Stimulated activated CD4-positive, alpha-beta T cell treated with anti-CD3 and anti-CD28 coated beads, Interleukin-12 subunit alpha, Interleukin-12 subunit beta, amount 100 ng/mL, for 24 hours (primary cell): Measurements from ENCODE around the gene USP6NL.

Experiments
- DNase-seq, 2 experiments: peaks; one replicate each; pipeline ENCODE4 v3.0.0-alpha.2; 2020; ENCODE audit warnings: low read depth in 2 of 2

Gene USP6NL

DNA sequence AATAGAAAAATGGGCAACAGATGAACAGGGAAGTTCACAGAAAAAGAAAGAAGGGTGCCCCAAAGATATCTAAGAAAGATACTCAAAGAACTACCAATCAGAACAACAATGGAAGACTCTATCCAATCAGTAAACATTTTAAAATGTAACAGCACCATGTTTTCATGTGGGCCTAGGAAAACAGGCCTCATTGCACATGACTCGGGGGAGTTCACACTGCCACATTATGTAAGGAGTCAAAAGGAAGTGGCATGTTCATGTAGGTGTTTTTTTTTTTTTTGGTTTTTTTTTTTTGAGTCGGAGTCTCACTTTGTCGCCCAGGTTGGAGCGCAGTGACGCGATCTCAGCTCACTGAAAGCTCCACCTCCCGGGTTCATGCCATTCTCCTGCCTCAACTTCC lies 132.2 kb downstream of the USP6NL start:
- no peak for DNase-seq

DNA sequence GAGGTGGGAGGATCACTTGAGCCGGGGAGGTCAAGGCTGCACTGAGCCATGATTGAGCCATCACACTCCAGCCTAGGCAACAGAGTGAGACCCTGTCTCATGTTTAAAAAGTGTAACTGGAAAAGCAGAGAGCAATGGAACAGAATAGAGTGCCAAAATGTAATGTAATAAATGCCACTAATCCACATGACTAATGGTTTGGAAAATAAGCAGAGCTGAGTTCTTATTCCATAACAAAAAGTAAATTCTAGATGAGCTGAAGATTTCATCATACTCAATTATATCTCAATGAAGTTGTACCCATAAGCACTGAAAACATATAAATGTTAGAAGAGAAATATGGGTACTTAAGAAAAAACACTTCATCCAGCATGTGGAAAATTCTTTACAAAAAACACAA lies 132.6 kb downstream of the USP6NL start:
- no peak for DNase-seq

DNA sequence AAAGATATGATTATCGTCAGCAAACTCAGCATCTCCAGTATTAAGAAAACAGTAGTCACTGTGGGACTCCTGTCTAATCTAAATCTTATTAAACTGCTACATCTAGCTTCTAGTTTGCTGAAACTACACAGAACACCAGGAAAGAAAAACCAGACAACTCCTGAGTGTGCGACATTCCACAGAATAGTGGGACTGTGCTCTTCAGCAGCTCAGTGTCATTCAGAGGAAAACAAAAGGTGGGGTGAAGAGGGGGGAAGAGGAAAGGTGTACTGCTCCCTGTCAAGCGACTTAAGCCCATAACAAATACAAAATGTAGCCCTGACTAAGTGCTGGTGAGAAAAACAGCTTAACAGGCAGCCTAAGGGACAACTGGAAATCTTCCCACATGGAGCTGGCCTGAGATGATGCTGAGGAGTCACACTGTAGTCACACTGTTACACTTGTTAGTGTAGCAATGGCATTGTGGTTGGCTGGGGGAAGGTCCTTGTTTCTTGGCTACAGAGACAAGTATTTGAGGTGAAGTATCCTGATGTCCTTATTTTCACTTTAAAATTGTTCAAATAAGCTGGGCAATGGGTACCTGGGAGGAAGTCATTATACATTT lies 135.5 kb downstream of the USP6NL start:
- no peak for DNase-seq

DNA sequence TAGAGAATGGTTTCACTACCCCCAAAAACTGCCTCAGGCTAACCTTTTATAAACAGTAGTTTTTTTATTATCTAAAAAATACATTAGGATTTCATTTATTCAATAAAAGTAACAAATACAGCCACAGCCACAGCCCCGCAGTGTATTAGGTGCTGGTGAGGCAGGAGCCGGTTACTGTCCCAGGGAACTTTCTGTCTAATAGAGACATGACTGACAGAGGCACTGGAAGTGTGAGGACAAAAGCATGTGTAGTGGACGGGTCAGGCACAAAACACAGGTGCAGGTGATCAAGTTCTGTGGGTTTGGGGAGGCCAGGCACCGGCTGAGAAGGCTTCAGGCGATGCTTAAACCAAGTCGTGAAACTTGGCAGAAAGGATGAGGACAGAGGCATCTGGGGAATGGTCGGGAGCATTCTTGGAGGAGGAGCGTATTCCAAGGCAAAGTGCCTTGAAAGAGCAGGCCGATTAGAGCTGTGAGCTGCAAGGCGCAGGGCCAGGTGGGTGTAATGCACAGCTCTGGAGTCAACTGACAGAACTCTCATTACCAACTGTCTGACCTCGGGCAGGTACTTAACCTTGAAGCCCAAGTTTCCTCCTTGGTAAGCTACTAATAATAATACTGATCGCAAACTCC lies 138.2 kb downstream of the USP6NL start:
- DNase-seq = no peak

DNA sequence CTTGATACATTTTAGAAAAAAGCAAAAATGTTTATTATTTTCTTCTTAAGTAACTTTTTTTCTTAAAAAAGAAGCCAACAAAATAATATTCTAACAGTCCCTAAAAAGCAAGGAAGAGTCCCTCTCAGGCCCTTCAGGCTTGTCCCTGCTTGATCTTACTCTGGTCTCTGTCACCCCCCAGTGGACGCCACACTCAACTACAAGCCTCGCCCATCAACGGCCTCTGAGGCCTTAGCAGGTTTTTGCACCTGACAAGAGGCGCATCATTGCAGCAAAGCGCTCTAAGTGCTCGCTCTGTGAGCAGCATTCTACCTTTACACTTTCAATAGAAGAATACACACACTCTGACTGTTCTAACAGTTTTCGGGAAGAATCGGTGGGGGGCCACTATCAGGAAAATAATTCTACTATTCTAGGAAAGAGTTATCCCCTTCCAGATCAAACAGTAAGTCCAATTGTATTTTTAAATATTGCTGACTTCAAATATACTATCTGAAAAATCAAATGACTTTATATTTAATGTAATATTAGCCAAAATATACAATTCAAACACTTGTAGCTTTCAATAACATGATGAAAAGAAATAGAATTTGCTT lies 139.2 kb downstream of the USP6NL start:
- peak; percentile 52 to 69 for DNase-seq

DNA sequence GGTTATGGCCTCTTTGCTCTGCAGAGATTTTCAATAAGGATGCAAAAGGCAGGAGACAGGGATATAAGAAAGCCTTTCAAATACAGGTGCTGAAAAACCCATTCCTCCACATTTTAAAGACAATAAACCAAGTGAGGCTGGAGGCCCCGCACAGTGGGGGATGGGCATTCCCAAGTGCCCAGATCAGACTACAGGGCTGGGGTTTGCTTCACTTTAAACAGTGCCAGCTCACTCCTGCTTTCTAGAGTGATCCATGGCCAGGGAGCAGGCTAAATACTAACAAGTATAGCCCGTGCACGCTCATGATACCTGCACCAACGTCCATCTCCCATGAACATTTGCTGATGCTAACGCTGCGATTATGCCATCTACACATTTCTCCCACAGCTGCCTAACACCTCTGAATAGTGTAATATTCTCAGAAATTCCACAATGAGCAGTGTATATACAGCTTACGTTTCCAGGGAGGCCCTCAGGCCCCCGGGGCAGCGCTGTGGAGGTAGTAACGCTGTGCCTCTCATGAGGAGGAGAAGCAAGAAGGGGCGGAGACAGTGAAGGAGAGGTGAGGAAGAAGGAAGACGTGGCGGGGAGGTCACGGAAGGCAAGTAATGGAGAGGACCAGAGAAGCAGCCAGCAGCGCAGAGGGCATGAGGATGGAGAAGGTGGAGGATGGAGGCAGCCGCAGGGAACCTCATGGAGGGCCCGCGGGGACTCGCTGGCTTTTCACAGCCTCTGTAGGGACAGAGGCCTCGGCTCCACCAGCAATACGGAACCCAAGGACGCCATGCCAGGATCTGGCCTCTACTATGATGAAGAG lies 141.7 kb downstream of the USP6NL start:
- no peak for DNase-seq

DNA sequence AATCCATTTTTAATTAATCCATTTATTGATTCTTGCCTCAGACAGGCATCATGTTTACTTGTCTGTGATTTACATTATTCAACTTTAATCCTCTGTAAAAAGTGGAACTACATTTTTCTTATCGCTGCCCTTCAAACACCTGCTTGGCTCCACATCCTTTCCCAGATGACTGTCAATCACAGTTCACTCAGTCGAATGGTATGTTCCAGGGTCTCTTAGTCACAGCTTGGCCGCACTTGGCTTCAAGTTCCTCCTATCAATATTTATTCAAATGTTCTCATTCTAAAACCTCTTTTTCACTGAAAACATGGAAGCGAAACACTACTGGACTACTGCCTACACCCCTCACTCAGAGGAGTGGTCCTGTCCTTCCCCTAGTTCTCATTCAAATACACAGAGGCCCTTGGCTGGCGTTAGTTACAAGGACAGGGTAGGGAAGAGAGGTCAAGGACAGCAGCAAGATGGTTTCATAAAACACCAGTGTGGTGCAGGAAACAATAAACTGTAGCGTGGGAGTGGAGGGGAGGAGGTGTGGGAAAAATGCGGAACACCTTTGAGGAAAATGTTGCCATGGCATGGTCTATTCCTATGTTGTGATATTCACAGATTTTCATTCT lies 143.2 kb downstream of the USP6NL start:
- DNase-seq = no peak

DNA sequence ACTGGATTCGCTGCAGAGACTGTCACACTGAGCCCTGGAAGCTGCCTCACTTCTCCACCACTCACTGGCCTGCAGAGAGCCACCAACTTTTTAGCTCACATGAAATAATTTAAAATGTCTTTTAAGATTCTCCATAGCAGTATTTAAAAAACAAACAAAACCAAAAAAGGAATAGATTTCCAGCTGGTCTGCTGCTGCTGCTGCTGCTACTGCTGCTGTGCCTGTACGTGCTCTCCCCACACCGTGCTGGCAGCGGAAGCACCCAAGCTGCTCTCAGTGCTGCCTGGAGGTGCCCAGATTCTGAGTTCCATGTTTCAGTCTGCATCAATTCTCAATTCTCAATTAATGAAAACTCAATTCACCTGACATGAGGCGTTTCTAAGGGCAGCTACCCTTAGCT lies 146.0 kb downstream of the USP6NL start:
- DNase-seq = no peak

DNA sequence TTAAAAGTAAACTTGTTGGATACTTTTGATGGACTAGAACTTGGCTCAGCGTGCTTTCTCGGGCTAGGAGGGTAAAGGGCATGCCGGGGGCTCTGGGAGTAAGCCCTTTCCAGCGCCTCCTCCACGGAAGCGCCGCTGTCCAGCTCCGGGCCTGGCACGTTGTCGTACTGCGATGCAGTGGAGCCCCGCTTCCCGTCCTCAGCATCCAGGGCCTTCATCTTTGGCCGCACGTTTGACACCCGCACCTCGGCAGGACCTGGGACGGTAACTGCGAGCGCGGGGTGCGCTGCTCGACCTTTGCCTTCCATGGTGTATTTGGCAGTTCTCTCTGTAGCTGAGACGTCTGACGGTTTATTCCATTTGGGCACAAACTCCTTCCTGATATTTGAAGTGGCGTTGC lies 148.3 kb downstream of the USP6NL start:
- no peak for DNase-seq

DNA sequence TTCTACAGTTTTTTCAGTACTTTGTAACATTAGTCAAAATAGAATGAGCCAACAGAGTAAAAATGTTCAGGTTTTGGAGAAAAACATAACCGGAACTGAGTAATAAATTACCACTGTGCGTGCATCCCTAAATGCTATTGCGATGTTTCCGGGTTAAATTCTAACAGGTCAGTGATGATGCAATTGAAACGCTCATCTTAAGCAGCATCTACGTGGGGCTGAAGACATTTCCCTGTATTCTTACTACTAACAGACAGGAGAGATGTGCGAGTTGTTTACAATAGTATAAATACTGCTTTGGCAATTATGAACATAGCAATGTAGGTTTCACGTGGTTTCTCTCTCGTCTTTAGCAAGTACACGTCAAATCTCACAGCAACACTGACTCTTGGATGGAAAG lies 149.4 kb downstream of the USP6NL start:
- DNase-seq = no peak

DNA sequence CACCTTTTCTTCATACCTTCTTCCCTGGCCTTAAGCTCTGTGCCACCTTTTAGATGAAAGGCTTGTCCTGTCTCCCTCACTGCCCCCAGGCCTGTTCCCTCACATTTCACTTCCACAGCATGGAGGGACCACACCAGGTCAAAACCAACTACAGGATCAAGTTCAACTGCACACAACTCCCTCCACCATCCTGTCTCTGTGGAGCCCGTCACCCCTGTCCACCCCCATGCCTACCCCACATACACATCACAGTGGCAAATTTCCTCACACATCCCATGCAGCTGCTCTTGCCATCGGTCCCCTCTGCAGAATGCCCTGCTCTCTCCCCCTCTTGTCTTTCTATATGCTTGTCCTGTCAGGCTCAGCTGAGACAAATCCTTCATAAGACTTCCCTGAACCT lies 154.1 kb downstream of the USP6NL start:
- DNase-seq = no peak

DNA sequence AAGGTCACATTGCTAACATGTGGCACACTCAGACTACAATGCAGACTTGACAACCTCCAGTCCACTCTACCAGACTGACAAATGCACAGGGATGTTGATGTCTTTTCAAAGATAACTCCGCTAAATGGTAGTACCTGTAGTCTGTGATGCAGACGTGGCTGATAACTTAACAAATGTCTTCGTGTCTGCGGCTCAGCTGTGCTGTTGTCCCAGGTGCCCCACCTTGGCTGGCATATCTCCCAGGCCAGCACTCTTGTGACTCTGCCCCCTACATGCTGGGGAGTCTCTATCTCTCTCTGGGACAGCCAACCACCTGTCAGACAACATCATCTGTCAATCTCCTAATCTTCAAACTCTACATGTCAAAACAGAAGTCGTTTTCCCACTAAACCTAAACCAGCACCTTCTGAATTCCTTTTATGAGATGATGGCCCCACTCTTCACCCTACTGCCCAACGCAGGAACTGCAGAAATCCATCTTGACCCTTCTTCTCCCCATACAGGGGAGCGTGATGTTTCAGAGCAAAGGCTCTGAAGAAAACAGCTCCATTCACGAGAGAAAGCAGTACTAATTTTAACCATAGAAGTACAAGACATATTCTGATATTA lies 156.4 kb downstream of the USP6NL start:
- no peak for DNase-seq

DNA sequence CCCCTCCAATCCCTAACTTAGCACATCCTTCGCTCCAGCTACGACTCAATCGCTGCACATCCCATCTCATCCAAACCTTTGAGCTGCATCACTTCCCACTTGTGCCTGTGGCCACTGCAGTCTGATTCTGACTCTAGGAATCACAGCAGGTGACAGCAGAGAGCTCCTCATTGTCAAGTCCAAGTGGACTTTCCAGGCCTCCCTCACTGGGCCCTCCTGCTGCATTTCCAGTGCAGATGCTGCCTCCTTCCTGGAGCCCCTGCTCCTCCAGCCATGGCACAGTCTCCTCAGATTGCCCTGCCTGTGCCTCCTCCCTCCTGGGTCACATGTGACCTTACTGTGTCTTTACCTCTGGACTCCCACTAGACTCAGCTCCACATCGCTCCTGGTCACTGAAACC lies 157.3 kb downstream of the USP6NL start:
- no peak for DNase-seq

DNA sequence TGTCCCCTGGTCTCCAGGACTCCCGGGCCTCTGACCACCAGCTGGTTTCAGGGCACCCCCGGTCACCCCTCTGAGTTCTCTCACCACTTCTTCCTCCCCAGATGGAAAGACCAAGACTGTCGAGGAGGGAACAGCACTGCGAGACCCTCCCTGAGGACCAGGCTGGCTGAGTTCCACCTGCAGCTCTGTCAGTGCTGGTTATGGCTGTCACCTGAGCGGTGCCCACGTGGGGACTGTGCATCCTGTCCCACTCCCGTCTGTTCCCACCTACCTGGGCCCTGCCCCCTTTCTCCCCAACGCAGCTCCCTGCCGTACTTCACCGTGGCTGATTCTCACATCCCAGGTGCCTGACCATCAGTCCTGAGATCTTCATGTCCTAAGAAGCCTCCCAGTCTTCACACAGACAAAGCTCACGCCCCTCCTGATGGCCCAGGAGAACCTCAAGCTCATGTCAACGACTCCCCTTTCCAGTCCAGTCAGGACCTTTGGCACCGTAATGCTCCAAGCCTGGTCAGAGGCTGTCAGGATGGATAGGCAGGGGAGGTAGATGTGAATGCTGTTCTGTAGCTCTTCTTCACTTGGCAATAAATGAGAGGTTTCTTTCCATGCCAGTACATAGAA lies 159.7 kb downstream of the USP6NL start:
- no peak for DNase-seq

DNA sequence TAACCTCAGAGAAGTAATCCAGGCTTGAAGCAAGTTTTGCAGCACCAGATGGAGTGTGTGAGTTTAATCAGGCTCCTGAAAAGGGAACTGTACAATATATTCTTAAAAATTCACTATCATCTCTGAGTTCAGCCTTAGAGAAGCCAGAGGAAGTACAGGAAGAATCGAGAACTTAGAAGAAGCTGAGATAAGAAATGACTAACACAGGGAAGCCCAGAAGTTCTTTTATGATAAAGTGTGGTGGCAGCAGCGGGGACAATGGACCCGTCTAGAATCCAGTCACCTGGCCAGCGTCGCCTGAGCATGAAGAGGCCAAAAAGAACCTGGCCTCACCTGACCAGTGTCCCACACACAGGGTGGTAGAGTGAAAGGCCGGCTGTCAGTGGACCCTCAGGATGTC lies 161.0 kb downstream of the USP6NL start:
- DNase-seq = no peak

DNA sequence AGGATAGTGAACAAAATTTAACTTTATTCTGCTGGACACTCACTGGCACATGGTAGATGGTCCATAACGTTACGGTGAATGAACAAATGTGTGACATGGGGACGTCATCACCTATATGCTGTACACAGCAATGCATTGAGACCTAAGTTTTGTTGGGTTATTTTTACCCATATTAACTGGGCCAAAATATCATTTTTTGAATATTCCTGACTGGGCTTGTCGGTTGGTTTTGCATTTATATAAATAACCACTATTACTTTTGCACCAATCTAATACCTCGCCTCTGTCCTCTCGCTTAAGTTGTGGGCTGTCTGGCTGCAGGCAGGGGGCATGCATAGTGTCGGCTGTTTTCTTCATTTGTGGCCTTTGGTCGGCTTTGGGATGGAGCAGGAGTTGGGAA lies 161.7 kb downstream of the USP6NL start:
- DNase-seq = no peak

DNA sequence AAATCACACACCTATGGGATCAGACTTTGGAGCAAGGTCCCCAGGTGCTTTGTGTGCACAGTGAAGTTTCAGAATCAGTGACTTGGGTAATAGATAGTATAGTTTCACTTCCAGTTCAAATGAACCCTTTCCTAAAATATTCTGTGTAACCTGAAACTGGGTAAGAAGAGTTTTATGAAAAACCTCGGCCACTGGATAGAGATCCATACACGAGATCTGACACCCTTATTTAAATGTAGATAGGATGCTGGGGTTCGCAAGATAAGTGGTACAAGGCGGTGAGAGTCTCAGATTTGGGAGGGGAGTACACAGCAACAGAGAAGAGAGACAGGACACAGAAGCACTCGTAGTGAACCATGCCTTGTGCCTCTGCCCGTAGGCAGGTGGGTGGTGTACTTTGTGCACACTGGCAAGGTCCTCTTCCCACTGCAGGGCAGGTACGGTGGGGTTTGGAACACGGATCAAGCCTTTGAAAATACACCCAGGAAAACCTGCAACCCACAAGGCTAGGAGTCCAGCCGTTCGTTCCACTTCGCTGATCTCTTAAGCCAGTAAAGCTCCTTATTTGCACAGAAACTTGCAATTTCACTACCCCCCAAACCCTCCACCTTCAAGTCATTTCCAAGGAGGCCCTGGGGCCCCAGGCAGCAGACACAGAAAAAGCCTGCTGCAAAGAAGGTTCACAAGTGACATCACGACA lies 162.8 kb downstream of the USP6NL start:
- DNase-seq = no peak

DNA sequence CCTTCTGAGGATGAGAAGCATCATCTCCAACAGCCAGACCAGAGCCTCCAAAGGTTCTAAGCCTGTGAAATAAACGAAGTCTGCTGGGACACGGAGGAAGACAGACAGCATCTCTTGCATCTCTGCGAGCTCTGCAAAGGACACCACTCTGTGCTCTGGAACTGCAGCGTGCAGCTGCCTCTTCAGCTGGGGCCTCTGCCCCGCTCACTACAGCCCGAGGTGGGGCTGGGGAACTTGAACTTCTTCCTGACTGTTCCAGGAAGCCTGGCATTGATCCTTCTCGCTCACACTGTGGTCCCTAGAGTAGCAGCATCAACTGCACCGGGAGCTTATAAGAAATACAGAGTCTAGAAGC lies 163.3 kb downstream of the USP6NL start:
- DNase-seq = no peak

DNA sequence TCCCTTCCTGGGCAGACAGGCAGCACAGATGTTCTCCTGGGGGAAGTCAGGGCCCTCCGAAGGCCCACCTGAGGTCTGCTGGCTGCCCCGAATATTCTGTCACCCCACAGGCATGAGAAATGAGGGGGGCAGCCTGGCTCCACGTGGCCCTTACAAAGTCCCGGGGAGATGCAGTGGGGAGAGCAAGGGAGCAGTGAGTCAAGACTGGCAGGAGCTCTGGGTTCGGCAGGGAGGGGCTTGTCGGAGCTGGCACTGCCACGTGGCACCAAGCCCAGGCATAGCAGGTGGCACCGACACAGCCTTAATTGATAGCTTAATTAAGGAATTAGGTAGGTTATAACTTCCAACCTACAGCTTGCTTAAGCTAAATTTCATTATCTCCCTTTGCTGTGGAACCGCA lies 163.9 kb downstream of the USP6NL start:
- DNase-seq = no peak

DNA sequence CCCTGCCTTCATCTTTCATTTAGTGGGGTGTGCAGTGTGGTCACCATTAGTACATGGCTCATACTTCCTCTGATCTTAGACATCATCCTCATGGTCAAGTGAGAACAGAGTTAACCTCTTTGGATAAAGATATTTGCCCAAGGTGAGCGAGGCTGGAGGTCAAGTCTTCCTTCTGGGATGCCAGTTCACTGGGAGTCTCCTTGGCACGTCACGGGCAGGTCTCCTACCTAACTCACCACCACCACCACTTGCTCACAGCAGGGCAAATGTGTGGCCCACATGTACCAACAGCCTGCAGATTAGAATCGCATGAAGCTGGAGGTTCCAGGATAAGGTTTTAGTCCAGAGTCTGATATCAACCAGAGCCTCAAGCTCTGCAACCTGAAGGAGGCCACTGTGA lies 164.6 kb downstream of the USP6NL start:
- DNase-seq = no peak

DNA sequence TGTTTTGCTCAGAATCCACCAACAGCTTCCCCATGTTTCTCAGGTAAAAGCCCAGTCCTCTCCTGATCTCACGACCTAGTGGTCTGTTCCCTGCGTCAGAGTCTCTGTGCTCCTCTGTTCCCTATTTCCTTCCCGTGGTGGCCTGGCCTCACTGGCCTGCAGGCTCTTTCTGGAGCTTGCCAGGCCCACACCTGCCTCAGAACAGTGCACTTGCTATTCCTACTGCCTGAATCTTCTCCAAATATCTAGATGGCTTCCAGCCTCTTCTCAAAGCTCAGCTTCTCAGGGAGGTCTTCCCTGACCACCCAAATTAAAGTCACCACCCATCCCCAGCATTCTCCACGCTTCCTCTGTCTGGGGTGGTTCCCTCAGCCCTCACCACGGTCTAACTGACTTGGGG lies 165.3 kb downstream of the USP6NL start:
- DNase-seq = no peak
